GM20431 (cell line): Measurements from ENCODE around the gene AVEN.

Source experiments
- in situ Hi-C: fragments of 300-500 bp; cut with MseI, MboI; formaldehyde crosslinking; loops from one replicate; pipeline ENCODE4 v1.15.0; 2020; ENCODE audit warnings: low sequenced_read_pairs; ENCODE audit not compliant: unreplicated experiment

AVEN gene

GRCh38 chr15:33866101-33866737, 172.8 kb downstream of the AVEN start:
- in situ Hi-C loops, result no loop called here

DNA sequence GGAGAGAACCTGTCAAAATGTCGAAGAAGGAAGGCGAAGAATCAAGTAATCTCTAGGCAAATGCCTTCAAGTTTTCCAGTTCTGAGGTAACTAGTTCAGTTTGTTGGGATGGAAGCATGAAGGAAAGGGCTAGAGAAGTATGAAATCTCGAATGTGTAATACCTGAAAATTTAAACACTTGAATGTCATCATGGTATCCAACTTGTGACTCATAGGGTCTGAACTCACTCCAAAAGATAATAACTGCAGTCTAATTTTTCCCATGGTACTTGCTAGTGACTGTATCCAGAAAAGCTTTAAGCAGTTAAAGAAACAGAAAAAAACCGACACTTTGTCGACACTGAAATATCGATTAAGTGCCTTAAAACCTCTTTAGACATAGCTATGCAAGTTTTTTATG, 173.6 kb downstream of the AVEN start:
- in situ Hi-C loops, result no loop called here

GRCh38 chr15:33864360-33865075, 174.5 kb downstream of the AVEN start:
- in situ Hi-C loops, result no loop called here

GRCh38 chr15:33860754-33861153, 178.2 kb downstream of the AVEN start:
- in situ Hi-C loops, result no loop called here

DNA sequence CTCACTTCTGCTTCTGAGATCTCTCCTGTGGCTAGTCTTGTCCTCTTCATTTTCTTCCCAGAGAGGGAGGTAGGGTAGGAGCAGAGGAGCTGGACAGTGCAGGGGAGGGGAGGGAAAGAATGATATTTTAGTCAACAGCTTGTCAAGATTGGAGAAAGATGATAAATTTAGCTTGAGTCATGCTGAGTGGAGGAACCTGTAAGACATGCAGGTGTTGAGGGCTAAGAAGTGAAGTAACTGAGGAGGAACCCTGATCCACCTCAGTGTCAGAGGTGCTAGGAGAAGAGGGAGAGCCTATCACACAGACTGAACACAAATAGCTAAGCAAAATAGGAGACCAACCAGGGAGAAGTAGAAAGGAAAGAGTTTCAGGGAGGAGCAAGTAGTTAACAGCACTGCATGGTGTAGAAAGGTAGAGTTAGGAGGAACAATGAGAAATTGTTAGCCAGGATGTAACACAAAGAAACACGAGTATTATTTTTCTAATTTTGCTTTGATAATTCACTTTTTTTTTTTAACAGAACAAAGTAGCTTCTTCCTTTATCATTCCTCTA, 178.9 kb downstream of the AVEN start:
- in situ Hi-C loops, result no loop called here

- in situ Hi-C loops, result no loop called here
Observed at GRCh38 chr15:33858836-33859235, 180.2 kb downstream of the AVEN start.

- in situ Hi-C loops, result no loop called here
Observed at GRCh38 chr15:33857726-33858125, 181.3 kb downstream of the AVEN start.

GRCh38 chr15:33852570-33852969, 186.4 kb downstream of the AVEN start:
- in situ Hi-C loops, result no loop called here

GRCh38 chr15:33852094-33852493, 186.9 kb downstream of the AVEN start:
- in situ Hi-C loops, result no loop called here

DNA sequence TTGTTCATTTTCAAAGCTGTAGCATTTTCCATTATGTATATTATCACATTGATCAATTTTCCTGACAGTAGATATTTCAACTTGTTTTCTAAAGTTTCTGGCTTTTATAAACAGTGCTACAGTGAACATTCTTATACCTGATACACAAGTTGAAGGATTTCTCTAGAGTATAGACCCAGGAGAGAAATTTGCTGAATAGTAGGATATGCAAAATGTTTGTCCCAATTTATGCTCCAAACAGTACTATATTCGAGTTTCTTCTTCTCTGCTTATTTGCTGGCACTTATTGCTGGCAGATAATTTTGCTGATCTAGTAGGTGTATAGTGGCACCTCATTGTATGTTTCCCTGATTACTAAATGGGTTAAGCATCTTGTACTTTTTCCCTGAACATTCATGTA, 187.9 kb downstream of the AVEN start:
- in situ Hi-C loops, result no loop called here

- in situ Hi-C loops, result no loop called here
Observed at GRCh38 chr15:33848011-33848410, 191.0 kb downstream of the AVEN start.

DNA sequence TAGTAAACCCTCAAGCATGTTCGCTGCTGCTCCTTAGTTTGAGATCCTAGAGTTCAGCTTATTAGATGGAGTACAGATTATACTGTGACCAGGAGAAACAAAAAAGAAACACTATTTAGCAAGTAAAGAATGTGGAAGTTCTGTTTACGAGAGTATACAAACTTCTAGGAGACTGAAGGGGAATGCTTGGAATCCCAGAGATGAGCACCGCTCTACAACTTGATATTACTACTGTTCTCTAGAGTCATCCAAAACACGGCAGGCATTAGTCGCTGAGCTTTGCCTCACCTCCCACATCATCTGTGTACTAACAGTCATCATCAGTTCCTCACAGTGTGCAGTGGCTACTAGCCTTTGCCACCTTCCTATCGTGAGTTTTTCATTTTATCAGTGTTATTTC, 192.1 kb downstream of the AVEN start:
- in situ Hi-C loops, result no loop called here

DNA sequence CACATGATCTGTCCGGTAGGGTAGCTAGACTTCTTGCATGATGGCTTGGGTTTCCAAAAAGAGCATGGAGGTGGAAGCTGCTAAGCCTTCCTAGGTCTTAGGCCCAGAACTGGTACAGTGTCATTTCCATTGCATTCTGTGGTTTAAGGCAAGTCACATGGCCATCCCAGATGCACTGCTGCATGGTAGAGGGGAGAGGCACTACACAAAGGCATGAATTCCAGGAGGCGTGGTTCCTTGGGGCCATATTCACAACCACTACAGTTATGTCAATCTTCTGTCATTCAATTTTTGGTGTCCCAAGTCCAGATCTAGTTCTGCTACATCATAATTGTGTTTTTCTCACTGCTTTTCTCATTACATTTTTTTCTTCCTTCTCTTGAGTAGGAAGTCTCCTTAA, 192.9 kb downstream of the AVEN start:
- in situ Hi-C loops, result no loop called here

DNA sequence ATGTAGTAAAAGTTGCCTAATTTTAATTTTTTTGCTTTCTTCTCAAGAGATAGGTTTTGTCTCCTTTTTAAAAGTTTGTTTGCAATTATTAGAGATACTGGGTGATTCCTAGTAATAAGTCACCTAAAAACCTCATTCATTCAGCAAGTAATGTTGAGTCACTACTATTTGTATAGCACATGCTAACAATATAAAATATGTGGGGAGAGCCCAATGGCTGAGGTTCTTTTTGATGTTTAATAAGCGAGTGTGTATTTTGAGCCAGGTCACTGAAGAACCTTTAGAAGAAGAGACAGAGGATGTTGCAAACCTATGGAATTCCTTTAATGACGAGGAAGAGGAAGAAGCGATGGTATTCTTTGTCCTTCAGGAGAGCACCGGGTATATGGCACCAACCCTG, 194.4 kb downstream of the AVEN start:
- in situ Hi-C loops, result no loop called here

GRCh38 chr15:33844186-33844585, 194.8 kb downstream of the AVEN start:
- in situ Hi-C loops, result no loop called here

DNA sequence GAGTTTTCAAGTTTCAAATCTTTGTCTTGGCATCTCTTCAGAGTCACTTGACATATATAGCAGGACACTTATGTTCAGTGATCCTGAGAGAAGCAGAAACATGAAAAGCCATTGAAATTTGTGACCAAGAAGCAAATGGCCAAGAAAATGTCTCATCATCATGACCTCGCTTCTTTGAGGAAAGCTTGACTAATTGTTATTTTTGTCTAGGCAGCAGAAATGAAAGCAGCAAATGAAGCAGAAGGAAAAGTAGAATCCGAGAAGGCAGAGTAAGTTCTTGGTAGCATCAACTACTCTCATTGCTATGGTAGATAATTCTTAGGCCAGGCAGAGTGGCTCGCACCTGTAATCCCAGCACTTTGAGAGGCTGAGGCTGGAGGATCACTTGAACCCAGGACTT, 198.4 kb downstream of the AVEN start:
- in situ Hi-C loops, result no loop called here

GRCh38 chr15:33839540-33839939, 199.5 kb downstream of the AVEN start:
- in situ Hi-C loops, result no loop called here

- in situ Hi-C loops, result no loop called here
Observed at GRCh38 chr15:33837294-33837693, 201.7 kb downstream of the AVEN start.

GRCh38 chr15:33834892-33835743, 203.9 kb downstream of the AVEN start:
- in situ Hi-C loops, result no loop called here

DNA sequence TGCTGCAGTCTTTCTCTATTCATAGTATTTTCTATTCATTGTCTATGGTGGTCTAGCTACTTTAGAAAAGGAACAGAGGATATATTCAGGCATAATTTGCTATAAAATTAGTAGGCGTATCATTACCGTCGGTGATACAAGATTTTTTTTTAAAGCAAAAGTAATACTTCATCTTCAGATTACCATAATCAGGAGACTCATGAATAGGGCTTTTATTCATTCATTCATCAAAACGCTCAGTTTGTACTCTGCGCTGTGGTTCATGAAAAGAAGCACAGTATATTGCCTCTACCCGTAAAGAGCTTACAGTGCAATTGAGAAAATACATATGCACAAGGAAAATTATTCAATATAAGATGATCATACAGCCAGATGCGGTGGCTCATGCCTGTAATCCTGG, 207.4 kb downstream of the AVEN start:
- in situ Hi-C loops, result no loop called here

- in situ Hi-C loops, result no loop called here
Observed at GRCh38 chr15:33830351-33830750, 208.7 kb downstream of the AVEN start.
